GM12865 (cell line): ENCODE measurements around the gene DDIAS.

Source experiments
- DNase-seq: peaks from one replicate; pipeline ENCODE4 v3.0.0; 2010; ENCODE audit warnings: low read depth
- H3K4me3 ChIP-seq: 2 replicates; pipeline ENCODE4 v1.5.1; 2011; ENCODE audit warnings: mild to moderate bottlenecking, low read depth, low read length, control low read depth
- CTCF ChIP-seq: IDR thresholded peaks from 2 replicates; pipeline ENCODE4 v1.5.1; 2011; ENCODE audit warnings: low read length, control low read depth, low read depth, inconsistent platforms; ENCODE audit not compliant: insufficient read depth; ENCODE audit errors: missing control alignments

The DDIAS gene

DNA sequence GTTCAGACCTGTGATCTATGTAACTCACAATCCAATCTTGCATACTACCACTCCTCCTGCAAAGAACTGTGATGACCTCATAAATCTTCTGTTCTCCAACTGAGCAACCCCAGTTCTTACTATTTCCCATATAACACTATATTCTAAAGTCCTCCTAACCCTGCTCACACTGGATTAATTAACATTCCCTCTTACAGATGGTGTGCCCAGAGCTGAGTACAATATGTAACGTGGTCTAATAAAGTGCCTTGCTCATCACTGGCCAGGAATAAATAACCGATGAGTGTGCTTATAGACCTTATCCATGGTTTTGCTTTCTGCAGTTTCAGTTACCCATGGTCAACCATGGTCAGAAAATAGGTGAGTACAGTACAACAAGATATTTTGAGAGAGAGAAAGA, 29.9 kb upstream of the DDIAS start:
- H3K4me3 ChIP-seq = no peak overlapping the region
- TF ChIP-seq CTCF = no peak
- no peak for DNase-seq

DNA sequence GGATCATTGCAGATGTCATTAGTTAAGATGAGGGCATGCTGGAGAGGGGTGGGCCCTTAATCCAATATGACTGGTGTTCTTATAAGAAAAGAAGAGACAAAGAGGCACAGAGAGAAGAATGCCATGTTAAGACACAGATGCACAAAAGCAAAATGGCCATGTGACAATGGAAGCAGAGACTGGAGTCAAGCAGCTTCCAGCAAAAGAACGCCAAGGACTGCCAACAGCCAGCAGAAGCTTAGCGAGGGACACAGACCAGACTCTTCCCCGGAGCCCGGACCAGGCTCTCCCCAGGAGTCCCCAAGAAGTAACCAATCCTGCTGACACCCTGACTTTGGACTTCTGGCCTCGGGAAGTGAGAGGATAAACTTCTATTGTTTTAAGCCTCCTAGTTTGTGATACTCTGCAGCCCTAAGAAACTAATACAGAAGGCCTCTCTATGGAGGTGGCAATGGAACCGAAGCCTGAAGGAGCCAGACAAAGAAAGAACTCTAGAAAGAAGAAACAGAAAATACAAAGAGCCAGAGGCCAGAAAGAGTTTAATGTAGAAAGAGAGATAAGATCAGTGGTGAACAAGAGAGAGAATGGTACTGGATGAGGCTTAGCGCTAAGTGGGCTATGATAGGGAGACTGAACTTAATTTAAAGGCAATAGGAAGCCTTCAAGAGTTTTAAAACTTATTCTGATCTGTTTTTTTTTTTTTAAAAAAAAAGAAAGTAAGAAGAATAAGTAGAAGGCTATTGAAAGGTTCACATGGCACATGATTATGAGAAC, 29.0 kb upstream of the DDIAS start:
- no peak for TF ChIP-seq CTCF
- no peak for DNase-seq
- no peak overlapping the region for H3K4me3 ChIP-seq

DNA sequence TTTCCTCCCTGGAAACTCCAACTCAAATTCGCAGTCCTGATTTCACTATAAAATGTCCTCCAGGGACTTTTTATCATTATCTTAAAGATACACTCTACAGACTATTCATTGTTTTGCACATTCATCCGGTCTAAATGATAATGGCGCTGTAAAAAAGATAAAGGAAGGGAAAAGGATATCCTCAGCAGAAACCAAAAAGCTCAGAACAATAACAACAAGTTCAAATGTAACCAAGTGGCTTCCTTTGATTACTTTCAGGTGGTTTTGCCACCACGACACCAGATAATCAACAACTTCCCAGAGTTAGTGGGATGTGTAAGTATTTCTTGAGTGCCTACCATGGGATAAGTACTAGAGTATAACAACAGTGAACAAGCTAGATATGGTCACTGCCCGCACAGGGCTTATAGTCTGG, 27.6 kb upstream of the DDIAS start:
- TF ChIP-seq CTCF = no peak
- no peak for DNase-seq
- no peak overlapping the region for H3K4me3 ChIP-seq

GRCh38 chr11:82874646-82875523, 26.7 kb upstream of the DDIAS start:
- H3K4me3 ChIP-seq = no peak overlapping the region
- no peak for TF ChIP-seq CTCF
- DNase-seq = no peak

- no peak for TF ChIP-seq CTCF
- no peak for DNase-seq
- no peak overlapping the region for H3K4me3 ChIP-seq
Measured at GRCh38 chr11:82883853-82884252, 17.7 kb upstream of the DDIAS start.

DNA sequence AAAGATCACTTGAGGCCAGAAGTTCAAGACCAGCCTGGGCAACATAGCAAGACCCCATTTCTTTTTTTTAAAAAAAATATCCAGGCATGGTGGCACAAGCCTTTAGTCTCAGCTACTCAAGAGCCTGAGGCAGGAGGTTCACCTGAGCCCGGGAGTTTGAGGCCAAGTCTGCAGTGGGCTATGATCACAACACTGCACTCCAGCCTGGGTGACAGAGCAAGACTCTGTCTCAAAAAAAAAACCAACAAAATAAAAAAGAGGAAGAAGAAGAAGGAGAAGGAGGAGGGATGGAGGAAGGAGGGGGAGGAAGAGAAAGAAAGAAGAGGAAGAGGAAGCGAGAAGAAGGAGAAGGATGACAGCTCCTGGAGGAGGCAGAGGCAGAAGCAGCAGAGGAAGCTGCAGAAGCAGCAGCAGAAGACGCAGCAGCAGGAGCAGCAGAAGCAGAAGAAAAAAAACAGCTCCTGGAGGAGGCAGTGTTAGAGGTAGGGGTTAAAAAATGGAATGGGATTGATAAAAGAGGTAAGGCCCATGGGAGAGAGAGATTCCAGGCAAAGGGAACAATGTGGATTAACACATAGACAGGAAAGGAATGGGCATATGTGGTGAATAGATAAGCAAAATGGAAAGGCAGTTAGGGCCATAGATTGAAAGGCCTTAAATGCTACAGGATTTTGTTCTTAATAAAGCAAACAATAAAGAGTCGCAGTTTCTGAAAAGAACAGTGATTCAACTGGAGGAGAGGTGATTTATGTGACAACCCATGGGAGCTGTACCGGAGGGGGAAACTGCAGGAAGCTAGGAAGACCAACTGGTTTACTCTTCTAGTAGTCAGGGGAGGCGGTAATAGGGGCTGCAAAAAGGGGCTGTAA, 12.2 kb upstream of the DDIAS start:
- no peak overlapping the region for H3K4me3 ChIP-seq
- no peak for DNase-seq
- no peak for TF ChIP-seq CTCF
